AG04449 (cell line): ENCODE results near the gene WDR49.

ENCODE experiments used
- CTCF ChIA-PET: fragments of 350-600 bp; formaldehyde crosslinking; extraction: SDS; loops from one replicate; lab custom pipeline; 2021; ENCODE audit warnings: antibody characterized with exemption; lab: Yijun Ruan, JAX
- POLR2A ChIA-PET: fragments of 400-600, 350-600 bp; formaldehyde crosslinking; extraction: SDS; loops from one replicate; lab custom pipeline; 2020; ENCODE audit warnings: antibody characterized with exemption, inconsistent platforms; lab: Yijun Ruan, JAX
- DNase-seq: peaks from one replicate; pipeline ENCODE4 v3.0.0-alpha.2; 2010; ENCODE audit warnings: low read depth, low spot score
- H3K4me3 ChIP-seq: 2 replicates; pipeline ENCODE4 v1.5.1; 2011; ENCODE audit warnings: low read depth, mild to moderate bottlenecking, control low read depth, low read length
- TF ChIP-seq, protein P1 (sequence below): IDR thresholded peaks from one replicate; pipeline ENCODE4 v1.5.1; 2011; ENCODE audit warnings: mild to moderate bottlenecking, moderate library complexity, low read length, control low read depth, inconsistent platforms; ENCODE audit not compliant: insufficient read depth; ENCODE audit errors: missing control alignments

WDR49 gene

DNA sequence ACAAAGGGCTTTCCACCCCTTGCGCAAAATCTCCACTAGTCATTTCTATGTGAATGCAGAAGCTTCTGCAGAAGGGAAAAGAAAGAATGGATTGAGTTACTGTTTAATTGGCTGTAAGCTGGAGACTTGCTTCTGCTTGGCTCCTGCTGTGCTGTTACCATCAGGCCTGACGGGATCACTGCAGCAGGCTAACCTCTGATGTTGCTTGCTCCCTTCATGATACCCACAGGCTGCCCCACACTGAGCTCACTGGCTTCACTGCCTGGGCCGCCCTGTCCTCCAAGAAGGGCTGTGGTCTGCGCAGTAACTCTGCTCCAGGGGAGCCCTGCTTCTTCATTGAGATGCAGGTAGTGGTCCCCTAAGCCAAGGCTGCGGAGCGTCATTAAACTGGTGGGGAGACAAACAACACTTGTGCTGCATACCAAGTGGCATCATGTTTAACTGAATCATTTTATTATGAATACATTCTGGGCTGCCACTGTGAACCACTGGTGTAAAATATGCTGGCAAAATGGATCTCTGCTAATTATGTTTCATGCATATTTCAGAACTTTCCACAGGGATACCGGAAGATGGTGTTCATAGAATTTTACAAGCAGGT lies 78.6 kb downstream of the WDR49 start:
- TF ChIP-seq, protein P1, sequence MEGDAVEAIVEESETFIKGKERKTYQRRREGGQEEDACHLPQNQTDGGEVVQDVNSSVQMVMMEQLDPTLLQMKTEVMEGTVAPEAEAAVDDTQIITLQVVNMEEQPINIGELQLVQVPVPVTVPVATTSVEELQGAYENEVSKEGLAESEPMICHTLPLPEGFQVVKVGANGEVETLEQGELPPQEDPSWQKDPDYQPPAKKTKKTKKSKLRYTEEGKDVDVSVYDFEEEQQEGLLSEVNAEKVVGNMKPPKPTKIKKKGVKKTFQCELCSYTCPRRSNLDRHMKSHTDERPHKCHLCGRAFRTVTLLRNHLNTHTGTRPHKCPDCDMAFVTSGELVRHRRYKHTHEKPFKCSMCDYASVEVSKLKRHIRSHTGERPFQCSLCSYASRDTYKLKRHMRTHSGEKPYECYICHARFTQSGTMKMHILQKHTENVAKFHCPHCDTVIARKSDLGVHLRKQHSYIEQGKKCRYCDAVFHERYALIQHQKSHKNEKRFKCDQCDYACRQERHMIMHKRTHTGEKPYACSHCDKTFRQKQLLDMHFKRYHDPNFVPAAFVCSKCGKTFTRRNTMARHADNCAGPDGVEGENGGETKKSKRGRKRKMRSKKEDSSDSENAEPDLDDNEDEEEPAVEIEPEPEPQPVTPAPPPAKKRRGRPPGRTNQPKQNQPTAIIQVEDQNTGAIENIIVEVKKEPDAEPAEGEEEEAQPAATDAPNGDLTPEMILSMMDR: no peak
- no peak for DNase-seq
- no peak overlapping the region for H3K4me3 ChIP-seq
- CTCF ChIA-PET: no interaction called here
- POLR2A ChIA-PET: no interaction called here

DNA sequence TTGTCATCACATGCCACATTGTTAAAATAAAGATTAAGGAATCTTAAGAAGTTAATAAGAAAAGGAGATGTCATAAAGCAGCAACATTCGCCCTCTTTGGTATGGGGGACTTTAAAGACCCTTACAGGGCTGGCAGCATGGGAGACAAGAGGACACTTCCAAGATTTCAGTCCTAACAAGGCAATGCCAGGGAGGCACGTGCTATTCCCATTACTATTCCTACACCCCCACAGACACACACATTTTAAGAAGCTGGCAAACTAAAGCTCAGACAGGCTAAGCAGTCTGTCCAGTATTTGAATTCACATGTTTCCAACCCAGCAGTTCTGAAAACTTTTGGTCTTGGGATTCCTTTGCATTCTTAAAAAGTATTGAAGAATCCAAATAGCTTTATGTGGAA lies 80.8 kb downstream of the WDR49 start:
- no peak overlapping the region for H3K4me3 ChIP-seq

DNA sequence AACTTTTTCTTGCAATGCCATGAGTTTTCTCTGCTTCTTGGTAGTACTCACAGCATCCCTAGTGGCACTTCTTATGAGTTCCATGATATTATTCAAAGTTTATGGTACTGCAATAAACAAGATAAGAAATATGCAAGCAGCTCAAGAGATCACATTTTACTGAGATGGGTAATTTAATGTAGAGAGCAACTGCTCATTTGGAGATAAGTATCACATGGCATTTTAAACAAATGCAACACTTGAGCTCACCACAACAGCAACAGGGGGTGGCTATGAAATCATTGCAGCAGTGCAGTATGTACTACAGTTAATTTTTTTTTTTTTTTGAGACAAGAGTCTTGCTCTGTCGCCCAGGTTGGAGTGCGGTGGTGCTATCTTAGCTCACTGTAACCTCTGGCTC lies 85.1 kb downstream of the WDR49 start:
- TF ChIP-seq, protein P1: no peak
- POLR2A ChIA-PET: no interaction called here
- CTCF ChIA-PET: no interaction called here
- DNase-seq: no peak
- no peak overlapping the region for H3K4me3 ChIP-seq

More for the DNA sequence above, 80.8 kb downstream of the WDR49 start:
- ChIA-PET CTCF (no interaction called here), POLR2A (no interaction called here)
- TF ChIP-seq, protein P1: no peak
- no peak for DNase-seq

DNA sequence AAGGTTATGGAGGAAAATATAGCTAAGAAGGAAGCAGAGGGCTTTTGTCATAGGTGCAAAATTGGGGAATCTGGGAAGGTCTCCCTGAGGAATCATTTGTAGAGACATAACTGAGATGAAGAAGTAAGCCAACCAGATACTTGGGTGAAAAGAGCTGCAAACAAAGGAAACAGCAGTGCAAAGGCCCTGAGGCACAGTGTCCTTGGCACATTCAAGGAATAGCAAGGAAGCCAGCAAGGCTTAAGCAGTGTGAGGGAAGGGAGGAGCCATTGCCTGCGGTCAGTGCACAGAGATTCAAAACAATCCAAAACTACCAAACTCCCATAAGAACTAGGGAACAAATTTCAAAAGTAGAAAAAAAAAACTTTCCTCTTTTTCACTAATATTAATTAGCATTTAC lies 88.3 kb downstream of the WDR49 start:
- no peak for DNase-seq
- TF ChIP-seq, protein P1: no peak
- ChIA-PET CTCF (no interaction called here), POLR2A (interaction anchor here (0.7 kb wide), 1 partner anchor 325 kb away, joined by 3 read pairs; no protein-coding TSS in a partner anchor)
- H3K4me3 ChIP-seq: no peak overlapping the region

DNA sequence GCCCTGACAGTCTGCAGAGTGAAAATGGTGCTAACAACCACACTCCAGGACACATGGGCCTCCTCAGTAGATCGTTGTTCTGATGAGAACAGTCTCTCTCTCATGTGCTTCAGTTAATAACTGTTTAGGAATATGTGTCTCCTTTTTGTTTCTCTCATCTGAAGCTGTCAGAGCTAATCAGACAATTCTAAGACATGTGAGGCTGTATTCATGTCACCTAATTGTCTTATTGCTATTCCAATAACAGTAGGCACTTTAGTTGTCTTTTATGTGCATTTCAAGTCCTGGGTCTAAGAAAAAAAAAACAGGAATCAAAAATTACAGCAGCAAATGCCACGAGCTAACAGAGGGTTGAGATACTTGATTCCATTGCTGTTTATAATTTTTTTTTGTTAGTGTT lies 89.1 kb downstream of the WDR49 start:
- ChIA-PET CTCF (no interaction called here), POLR2A (no interaction called here)
- TF ChIP-seq, protein P1: no peak
- no peak overlapping the region for H3K4me3 ChIP-seq
- DNase-seq: no peak

DNA sequence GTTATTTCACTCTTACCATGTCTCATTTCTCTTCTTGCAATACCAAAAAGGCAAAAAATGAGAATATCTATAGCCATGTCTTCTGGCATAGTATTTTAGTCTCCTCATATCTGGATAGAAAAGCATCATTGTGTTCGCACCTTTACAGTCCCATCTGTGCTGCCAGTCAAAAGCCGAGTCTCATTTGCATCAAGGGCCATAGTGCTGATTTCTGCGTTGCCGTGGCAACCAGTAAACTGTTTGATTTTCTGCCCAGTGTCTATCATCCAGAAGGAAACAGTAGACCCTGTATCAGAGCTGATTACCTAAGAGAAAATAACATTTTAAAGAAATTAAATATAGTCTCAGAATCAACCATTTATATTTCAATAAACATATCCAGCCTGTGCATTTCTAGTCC lies 93.8 kb downstream of the WDR49 start:
- POLR2A ChIA-PET: no interaction called here
- DNase-seq: no peak
- CTCF ChIA-PET: no interaction called here
- H3K4me3 ChIP-seq: no peak overlapping the region
- TF ChIP-seq, protein P1: no peak
